Ovary (tissue), 9 donors: ENCODE results near the gene MUC5AC. TPM values are rescaled to one million over a fixed set of nuclear protein-coding genes. Genes with fewer than 3 reads are reported as not detected.

Experiments used
- DNase-seq, 5 donors: peaks; one replicate each; pipeline ENCODE4 v3.0.0-alpha.2; 2019 to 2020
- H3K27ac ChIP-seq, 2 donors: fragments of 200-600 bp; one replicate each; pipeline versions ENCODE4 v1.5.1 to v1.8.0; 2019 to 2022
- H3K27me3 ChIP-seq: fragments of 200-600 bp; one replicate; pipeline ENCODE4 v1.8.0; 2022
- H3K36me3 ChIP-seq: fragments of 200-600 bp; sonication (generic); one replicate; pipeline ENCODE4 v1.5.1; 2019
- H3K4me1 ChIP-seq: one replicate; pipeline ENCODE4 v1.8.1; 2013; ENCODE audit warnings: mild to moderate bottlenecking, moderate library complexity; ENCODE audit not compliant: insufficient read depth
- H3K4me3 ChIP-seq: fragments of 200-600 bp; sonication (generic); one replicate; pipeline ENCODE4 v1.5.1; 2017
- H3K9me3 ChIP-seq, 2 donors: fragments of 200-600 bp in 1 of 2; sonication (generic) in 1 of 2; one replicate each; pipeline versions ENCODE4 v1.5.1 to v1.8.1; 2013 to 2019; ENCODE audit warnings: mild to moderate bottlenecking in 1 of 2, moderate library complexity in 1 of 2
- CTCF ChIP-seq, 3 donors: fragments of 450-650 bp in 2 of 3; fragments of 200-600 bp in 1 of 3; IDR thresholded peaks; one replicate each; pipeline versions ENCODE4 v1.5.1 to v1.8.0; 2016 to 2022; ENCODE audit warnings: antibody characterized with exemption in 3 of 3, mild to moderate bottlenecking in 1 of 3
- EP300 ChIP-seq: sonication (generic); formaldehyde crosslinking; IDR thresholded peaks from one replicate; pipeline ENCODE4 v1.6.1; 2017; ENCODE audit warnings: antibody characterized with exemption
- POLR2A ChIP-seq: fragments of 450-650 bp; IDR thresholded peaks from one replicate; pipeline ENCODE4 v1.6.1; 2017; ENCODE audit warnings: antibody characterized with exemption, mild to moderate bottlenecking, moderate library complexity
- WGBS, 3 donors: extraction: QIAGEN DNeasy Blood & Tissue Kit in 1 of 3; methylation state at CpG; one replicate each; pipeline versions ENCODE4 v1.1.5 to v1.1.7; 2013 to 2017; 5-methylcytosine and 5-hydroxymethylcytosine counted together
- intact Hi-C, 4 donors: fragments of 100-400 bp; cut with DNase I; formaldehyde crosslinking; loops; one replicate each; pipeline versions ENCODE4 v1.11.0 to v1.15.1; 2022 to 2023
- polyA plus RNA-seq, 2 donors: library from polyadenylated mRNA; stranded (reverse); fragments of 200-250 nt in 1 of 2; fragments of 350-450 nt in 1 of 2; fragmentation: Illumina TruSeq in 1 of 2; extraction: RNeasy Lipid Tissue Mini Kit (QIAGEN cat#74804) in 1 of 2; gene quantifications; one replicate each; pipeline ENCODE4 v1.2.3, GENCODE V29; 2013 to 2014
- total RNA-seq, 7 donors: library from RNA; depleted of rRNA in 2 of 7; stranded (reverse); fragments of >200 nt in 2 of 7; fragmentation: NEBNext Ultra II Directional in 3 of 7; extraction: Animal tissue kit (Norgen Biotek cat#: 25700) in 3 of 7; gene quantifications; one replicate each; pipeline versions ENCODE4 v1.1.0 to v1.2.4, GENCODE V29; 2016 to 2023
- donor health status: DM: no; HTN: no; CAD: no; lungs with moderate emphysema.
- donor health status: DM: no; HTN: no; CAD: no.
- donor health status: Bipolar disorder and iron deficiency.
- donor health status: DM: yes; HTN: yes; CAD: no.
- donor health status: DM: no; HTN: no; CAD: no.
- donor health status: DM: yes; HTN: yes; CAD: no.

Gene MUC5AC
- total and polyA plus RNA-seq, 9 donors = 0.03 TPM; not detected in 8

GRCh38 chr11:1129611-1130160 is 28.1 kb upstream of the MUC5AC start:
- TF ChIP-seq POLR2A = no peak
- TF ChIP-seq CTCF (IDR thresholded peaks at IDR 0.05) = no peak
- no peak for TF ChIP-seq EP300
- Histone ChIP-seq H3K4me1 (no peaks in the 10 kb centered on the region), H3K9me3 (no peaks in the 10 kb centered on the region), H3K36me3 (no peaks in the 10 kb centered on the region), H3K4me3 (no peak overlapping the region), H3K27ac (no peak overlapping the region), H3K27me3 (no peaks in the 10 kb centered on the region)
- 81 to 89% (median 86%) methylated on average over 18 of the region's 18 CpGs for WGBS, 3 donors
- no peak for DNase-seq
- intact Hi-C loops = no loop called here

GRCh38 chr11:1130276-1131032 is 27.3 kb upstream of the MUC5AC start:
- intact Hi-C loops = no loop called here
- 55 to 63% (median 57%) methylated on average over 15 of the region's 15 CpGs for WGBS, 3 donors
- Histone ChIP-seq H3K9me3 (no peaks in the 10 kb centered on the region), H3K4me1 (no peaks in the 10 kb centered on the region), H3K27ac (no peak overlapping the region), H3K4me3 (no peak overlapping the region), H3K36me3 (no peaks in the 10 kb centered on the region), H3K27me3 (no peaks in the 10 kb centered on the region)
- TF ChIP-seq CTCF (IDR thresholded peaks at IDR 0.05) (no peak), EP300 (no peak), POLR2A (no peak)
- DNase-seq = peak in 1 of 5 donors; percentile 28

- Histone ChIP-seq H3K9me3 (no peaks in the 10 kb centered on the region), H3K4me3 (no peak overlapping the region), H3K36me3 (no peaks in the 10 kb centered on the region), H3K27ac (no peak overlapping the region), H3K27me3 (no peaks in the 10 kb centered on the region), H3K4me1 (no peaks in the 10 kb centered on the region)
- no peak for TF ChIP-seq CTCF (IDR thresholded peaks at IDR 0.05)
- no peak for TF ChIP-seq EP300
- TF ChIP-seq POLR2A = no peak
- 71 to 82% (median 71%) methylated on average over 22 to 29 of the region's 29 CpGs for WGBS, 3 donors
- intact Hi-C loops = no loop called here
- peak in 1 of 5 donors; percentile 19 for DNase-seq
Observed at GRCh38 chr11:1131033-1131911, 26.5 kb upstream of the MUC5AC start.

- H3K27me3 ChIP-seq = no peaks in the 10 kb centered on the region
- no peak overlapping the region for H3K27ac ChIP-seq
- TF ChIP-seq CTCF (IDR thresholded peaks at IDR 0.05) (no peak), POLR2A (no peak), EP300 (no peak)
- intact Hi-C loops = no loop called here
- H3K4me3 ChIP-seq = no peak overlapping the region
- H3K9me3 ChIP-seq = no peaks in the 10 kb centered on the region
- H3K4me1 ChIP-seq = no peaks in the 10 kb centered on the region
- WGBS, 3 donors = 71 to 86% (median 72%) methylated on average over 1 of the region's 1 CpG
- DNase-seq = no peak
- no peaks in the 10 kb centered on the region for H3K36me3 ChIP-seq
Observed at GRCh38 chr11:1134848-1135445, 22.8 kb upstream of the MUC5AC start.
